K562 (cell line): Measurements from ENCODE around the gene ACBD4.

Experiments used
- CTCF ChIP-seq, 3 experiments: IDR thresholded peaks in 2 of 3; conservative IDR thresholded peaks in 1 of 3; 2 replicates each; pipeline ENCODE4 v1.5.1; 2011 to 2012; ENCODE audit warnings: low read length in 3 of 3, mild to moderate bottlenecking in 3 of 3, control low read depth in 2 of 3, improper control_type of control experiment in 1 of 3, inconsistent platforms in 1 of 3, low read depth in 1 of 3, mixed read lengths in 1 of 3, moderate library complexity in 1 of 3; ENCODE audit not compliant: insufficient read depth in 2 of 3
- EZH2 ChIP-seq: IDR thresholded peaks from 2 replicates; pipeline ENCODE4 v1.6.1; 2012; ENCODE audit warnings: low read depth, mild to moderate bottlenecking, inconsistent platforms, low read length, borderline replicate concordance
- MAX ChIP-seq: sonication (generic); formaldehyde crosslinking; IDR thresholded peaks from 2 replicates; pipeline ENCODE4 v1.9.0; 2022; ENCODE audit warnings: mild to moderate bottlenecking, missing genetic modification reagents
- POLR2A ChIP-seq: fragments of 450-650 bp; conservative IDR thresholded peaks from 2 replicates; pipeline ENCODE4 v1.6.1; 2016
- TEAD4 ChIP-seq, 2 experiments: sonication (generic) in 1 of 2; formaldehyde crosslinking in 1 of 2; IDR thresholded peaks; 2 replicates each; pipeline versions ENCODE4 v1.6.1 to v1.8.0; 2012 to 2022; ENCODE audit warnings: borderline replicate concordance in 1 of 2, inconsistent platforms in 1 of 2, low read length in 1 of 2, mild to moderate bottlenecking in 1 of 2, missing genetic modification reagents in 1 of 2
- USF1 ChIP-seq: sonication (generic); formaldehyde crosslinking; IDR thresholded peaks from 2 replicates; pipeline ENCODE4 v1.9.0; 2022; ENCODE audit warnings: mild to moderate bottlenecking, missing genetic modification reagents
- ZNF143 ChIP-seq: sonication (generic); formaldehyde crosslinking; IDR thresholded peaks from 2 replicates; pipeline ENCODE4 v1.9.0; 2022; ENCODE audit warnings: mild to moderate bottlenecking, missing genetic modification reagents

GRCh38 chr17:45186801-45187354 is 51.4 kb downstream of the ACBD4 start:
- TF ChIP-seq TEAD4 (IDR thresholded peaks at IDR 0.05; ENCODE audit: low read length) = no peak
- TF ChIP-seq TEAD4 (CRISPR knock-in tag; IDR thresholded peaks at IDR 0.05; ENCODE audit: borderline replicate concordance) = no peak
- no peak for TF ChIP-seq POLR2A
- TF ChIP-seq CTCF (IDR thresholded peaks at IDR 0.05 in 2 of 3, conservative IDR thresholded peaks at IDR 0.05 in 1 of 3; ENCODE audit: insufficient read depth in 2 of 3, low read depth in 1 of 3, low read length in 3 of 3) = no peak
- no peak for TF ChIP-seq USF1
- no peak for TF ChIP-seq MAX (CRISPR knock-in tag)
- TF ChIP-seq EZH2 = no peak
- TF ChIP-seq ZNF143 (CRISPR knock-in tag) = no peak
